Nasal cavity respiratory epithelium epithelial cell of viscerocranial mucosa (primary cell): ENCODE data around the gene P3H2. TPM values are rescaled to one million over a fixed set of nuclear protein-coding genes. Genes with fewer than 3 reads are reported as not detected.

Experiments used
- total RNA-seq: library from RNA; depleted of rRNA; stranded (reverse); fragments of >200 nt; gene quantifications from 2 replicates; pipeline ENCODE4 v1.2.3, GENCODE V29; 2014

Gene P3H2
- total RNA-seq, result 9.5 and 14.0 TPM in 2 replicates

GRCh38 chr3:190120269-190121060 is at the start of gene P3H2:
Gene P3H2, minus strand, starts transcription at chr3:190120897. Its CDS starts 166 bp downstream, at chr3:190120731.

Other genes starting within 250 kb of the P3H2 start
- gene CLDN1, start 201.5 kb upstream of the P3H2 start, total RNA-seq, result 70.7 and 299 TPM in 2 replicates